K562 (cell line): ENCODE measurements around the gene IL1RAPL2.

Experiments used
- CEBPG ChIP-seq, 3 experiments: fragments of 200-800 bp in 1 of 3; sonication (Bioruptor generic) in 1 of 3; sonication (generic) in 1 of 3; formaldehyde crosslinking in 1 of 3; IDR thresholded peaks in 2 of 3; conservative IDR thresholded peaks in 1 of 3; 2 replicates each; pipeline versions ENCODE4 v1.6.1 to v1.8.0; 2016 to 2022; ENCODE audit warnings: missing compliant biosample characterization in 2 of 3, missing genetic modification characterization in 2 of 3, mild to moderate bottlenecking in 1 of 3, missing genetic modification reagents in 1 of 3
- COPS2 ChIP-seq: fragments of 450-650 bp; conservative IDR thresholded peaks from 2 replicates; pipeline ENCODE4 v1.6.1; 2016; ENCODE audit warnings: mild to moderate bottlenecking, moderate library complexity
- EP300 ChIP-seq: IDR thresholded peaks from 2 replicates; pipeline ENCODE4 v1.6.1; 2012; ENCODE audit warnings: low read length, improper control_type of control experiment
- TAF1 ChIP-seq: IDR thresholded peaks from 2 replicates; pipeline ENCODE4 v1.6.1; 2011; ENCODE audit warnings: mild to moderate bottlenecking, low read length, moderate library complexity; ENCODE audit not compliant: insufficient read depth, control insufficient read depth, severe bottlenecking; ENCODE audit errors: extremely low read depth
- ZBTB26 ChIP-seq: fragments of 450-650 bp; formaldehyde crosslinking; IDR thresholded peaks from 2 replicates; pipeline ENCODE4 v1.4.0; 2022; ENCODE audit warnings: missing genetic modification characterization
- ZFX ChIP-seq: sonication (generic); formaldehyde crosslinking; IDR thresholded peaks from 2 replicates; pipeline ENCODE4 v1.8.0; 2022; ENCODE audit warnings: mild to moderate bottlenecking, missing genetic modification reagents, moderate library complexity
- ZNF766 ChIP-seq: fragments of 200-800 bp; sonication (Bioruptor generic); conservative IDR thresholded peaks from 2 replicates; pipeline ENCODE4 v1.6.1; 2016; ENCODE audit warnings: missing genetic modification characterization, missing compliant biosample characterization

GRCh38 chrX:104564921-104565703 lies 887 bp upstream of the IL1RAPL2 start:
- TF ChIP-seq COPS2 (no peak), CEBPG (CRISPR knock-in tag; IDR thresholded peaks at IDR 0.05) (no peak), CEBPG (tag; conservative IDR thresholded peaks at IDR 0.05 in 1 of 2, IDR thresholded peaks at IDR 0.05 in 1 of 2) (no peak), ZFX (CRISPR knock-in tag) (no peak), ZNF766 (CRISPR knock-in tag) (no peak), TAF1 (no peak), ZBTB26 (no peak), EP300 (no peak)
